ENCODE data around the gene PRPSAP1. TPM values are rescaled to one million over a fixed set of nuclear protein-coding genes. Genes with fewer than 3 reads are reported as not detected.

PRPSAP1 gene
- total RNA-seq, 1 experiment from 2014 or later = 63.3 TPM

DNA sequence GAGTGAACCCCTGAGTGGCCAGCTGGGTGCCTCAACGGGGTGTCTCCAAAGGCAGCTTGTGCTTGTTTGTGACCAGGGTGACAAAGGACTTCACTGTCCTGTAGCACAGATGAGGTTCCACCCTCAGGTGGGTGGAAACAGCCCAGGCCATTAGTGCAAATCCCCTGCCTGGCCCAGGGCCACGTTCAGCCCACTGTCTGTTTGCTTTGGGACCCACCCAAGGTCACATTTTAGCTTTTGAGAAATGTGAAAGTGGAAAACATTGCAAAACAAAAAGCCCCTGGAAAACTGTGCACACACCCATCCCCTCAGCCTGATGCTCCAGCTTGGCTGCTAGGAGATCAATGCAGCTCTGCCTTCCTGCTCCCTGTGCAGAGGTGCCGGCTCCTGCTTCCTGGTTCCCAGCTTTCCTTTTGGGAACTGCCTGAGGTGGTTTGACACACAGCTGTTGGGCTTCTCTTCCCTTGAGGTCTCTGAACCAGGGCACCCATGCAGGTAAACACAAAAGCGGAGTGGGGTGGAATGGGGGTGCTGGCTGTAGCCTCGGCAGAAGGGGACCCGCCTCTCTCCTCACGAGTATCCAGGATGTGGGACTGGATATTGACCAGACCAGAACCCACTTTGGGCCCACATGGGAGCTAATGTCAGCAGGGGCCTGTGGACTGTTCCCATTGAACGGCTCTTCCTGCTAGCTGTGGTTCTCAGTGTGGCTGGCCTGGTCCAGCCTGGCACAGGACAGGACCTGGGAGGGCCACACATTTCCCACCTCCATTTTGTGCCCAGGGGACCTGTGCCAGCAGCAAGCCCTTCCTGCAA is 22.8 kb upstream of the PRPSAP1 start:
- Histone ChIP-seq H3K9me3 (ENCODE audit: insufficient read depth, low read depth) (no peaks in the 10 kb centered on the region), H4K20me1 (ENCODE audit: insufficient read depth) (no peaks in the 10 kb centered on the region), H2AFZ (no peak overlapping the region), H3K4me3 (no peak overlapping the region), H3K36me3 (ENCODE audit: low read depth) (no peaks in the 10 kb centered on the region), H3K27me3 (ENCODE audit: insufficient read depth, low read depth) (no peaks in the 10 kb centered on the region), H3K4me1 (replicated peaks; ENCODE audit: insufficient read depth) (no peaks in the 10 kb centered on the region), H3K9me2 (ENCODE audit: insufficient read depth) (no peaks in the 10 kb centered on the region), H3F3A (ENCODE audit: insufficient read depth, low read depth) (no peaks in the 10 kb centered on the region), H3K79me2 (ENCODE audit: low read depth) (no peaks in the 10 kb centered on the region), H3K4me2 (no peak overlapping the region), H3K27ac (no peak overlapping the region)
- intact Hi-C loops (cut with micrococcal nuclease; ENCODE audit: unreplicated experiment) = no loop called here
- no peak for DNase-seq
- CTCF ChIA-PET = no interaction called here
- TF ChIP-seq CTCF (conservative IDR thresholded peaks at IDR 0.05) (no peak), EZH2 (IDR thresholded peaks at IDR 0.05; ENCODE audit: low read depth) (no peak)
- POLR2A ChIA-PET (ENCODE audit: unreplicated experiment) = no interaction called here
- no TSS peak for BruUV-seq (replicated peaks)

GRCh38 chr17:76371656-76372628 is 18.2 kb upstream of the PRPSAP1 start:
- Histone ChIP-seq H3K27me3 (ENCODE audit: insufficient read depth, low read depth) (no peaks in the 10 kb centered on the region), H2AFZ (no peak overlapping the region), H3K36me3 (ENCODE audit: low read depth) (no peaks in the 10 kb centered on the region), H4K20me1 (ENCODE audit: insufficient read depth) (no peaks in the 10 kb centered on the region), H3K9me3 (ENCODE audit: insufficient read depth, low read depth) (no peaks in the 10 kb centered on the region), H3K9me2 (ENCODE audit: insufficient read depth) (no peaks in the 10 kb centered on the region), H3K79me2 (ENCODE audit: low read depth) (no peaks in the 10 kb centered on the region), H3K4me3 (no peak overlapping the region), H3K4me2 (no peak overlapping the region), H3K4me1 (replicated peaks; ENCODE audit: insufficient read depth) (no peaks in the 10 kb centered on the region), H3K27ac (no peak overlapping the region), H3F3A (ENCODE audit: insufficient read depth, low read depth) (peaks cover 4% of the 10 kb centered on the region; the same call in 1 of the 2 replicates)
- intact Hi-C loops (cut with micrococcal nuclease; ENCODE audit: unreplicated experiment) = no loop called here
- TF ChIP-seq EZH2 (IDR thresholded peaks at IDR 0.05; ENCODE audit: low read depth) = no peak
- TF ChIP-seq CTCF (conservative IDR thresholded peaks at IDR 0.05) = no peak
- ChIA-PET POLR2A (ENCODE audit: unreplicated experiment) (no interaction called here), CTCF (interaction anchor here (0.5 to 0.7 kb wide), 4 partner anchors 57 to 95 kb away, joined by 6 to 10 read pairs (median 6); no protein-coding TSS in a partner anchor)
- no peak for DNase-seq
- no TSS peak for BruUV-seq (replicated peaks)

DNA sequence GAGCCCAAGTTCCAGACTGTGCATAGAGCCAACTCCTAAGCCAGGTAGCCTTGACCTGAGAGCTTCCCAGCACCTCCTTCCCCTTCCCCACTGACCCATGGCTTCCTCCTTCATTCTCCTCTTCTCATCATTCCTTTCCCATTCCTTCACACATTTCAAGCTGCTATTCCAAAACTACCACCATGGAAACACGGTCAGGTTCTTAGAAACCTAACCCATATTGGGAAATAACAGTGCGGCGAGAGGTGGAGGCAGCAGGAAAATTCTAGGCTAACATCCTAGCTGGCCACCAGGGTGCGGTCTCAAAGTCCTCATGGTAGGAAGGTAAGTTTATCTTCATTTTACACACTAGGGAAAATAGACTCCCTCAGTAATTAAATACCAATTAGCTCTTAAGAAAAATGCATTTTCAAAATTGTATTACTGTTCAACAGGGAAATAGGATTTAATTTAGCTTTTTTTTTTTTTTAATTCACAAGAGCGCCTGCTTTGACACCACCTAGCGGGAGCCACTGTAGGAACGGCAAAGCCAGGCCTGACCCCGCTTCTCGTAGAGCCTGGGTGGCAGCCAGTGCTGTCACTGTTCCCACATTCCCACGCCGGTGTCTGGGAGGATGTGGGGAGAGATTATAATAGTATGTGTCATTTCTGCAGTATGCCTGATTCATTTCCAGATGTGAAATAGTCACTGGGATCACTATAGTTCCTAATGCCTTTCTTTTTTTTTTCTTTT is 16.7 kb upstream of the PRPSAP1 start:
- H2AFZ ChIP-seq = no peak overlapping the region
- no peaks in the 10 kb centered on the region for H4K20me1 ChIP-seq (ENCODE audit: insufficient read depth)
- no TSS peak for BruUV-seq (replicated peaks)
- ChIA-PET POLR2A (ENCODE audit: unreplicated experiment) (interaction anchor here (0.5 to 1.2 kb wide), 4 partner anchors 15 to 649 kb away, joined by 3 to 4 read pairs (median 4); partner anchors contain the start of gene ITGB4), CTCF (interaction anchor here (0.5 to 1.9 kb wide), 14 partner anchors 11 to 568 kb away, joined by 3 to 11 read pairs (median 4); partner anchors contain the start of genes PRPSAP1 and SPHK1)
- no peak for TF ChIP-seq EZH2 (IDR thresholded peaks at IDR 0.05; ENCODE audit: low read depth)
- peak; percentile 59; the same call in 1 of the 2 replicates for TF ChIP-seq CTCF (conservative IDR thresholded peaks at IDR 0.05)
- H3K4me1 ChIP-seq (replicated peaks; ENCODE audit: insufficient read depth) = no peaks in the 10 kb centered on the region
- no peaks in the 10 kb centered on the region for H3K9me3 ChIP-seq (ENCODE audit: insufficient read depth, low read depth)
- H3K79me2 ChIP-seq (ENCODE audit: low read depth) = no peaks in the 10 kb centered on the region
- DNase-seq = peak; percentile 66 to 80
- H3K27ac ChIP-seq = no peak overlapping the region
- H3K36me3 ChIP-seq (ENCODE audit: low read depth) = no peaks in the 10 kb centered on the region
- H3K4me2 ChIP-seq = peak overlapping the region; percentile 27; the same call in 1 of the 2 replicates
- no peaks in the 10 kb centered on the region for H3K27me3 ChIP-seq (ENCODE audit: insufficient read depth, low read depth)
- intact Hi-C loops (cut with micrococcal nuclease; ENCODE audit: unreplicated experiment) = no loop called here
- H3K4me3 ChIP-seq = no peak overlapping the region
- H3F3A ChIP-seq (ENCODE audit: insufficient read depth, low read depth) = peaks cover 4% of the 10 kb centered on the region; the same call in 1 of the 2 replicates
- no peaks in the 10 kb centered on the region for H3K9me2 ChIP-seq (ENCODE audit: insufficient read depth)
